NCI-H510A (cell line): Measurements from ENCODE around the gene KCNK5.

Experiments used
- DNase-seq: peaks from one replicate; lab custom pipeline; 2025; lab: John Stamatoyannopoulos, UW

The KCNK5 gene

GRCh38 chr6:39240155-39240757 lies 11.0 kb upstream of the KCNK5 start:
- DNase-seq, result no peak

GRCh38 chr6:39239527-39240154 lies 10.4 kb upstream of the KCNK5 start:
- no peak for DNase-seq

- DNase-seq, result no peak
Observed at GRCh38 chr6:39236742-39237141, 7.5 kb upstream of the KCNK5 start.

- no peak for DNase-seq
Observed at GRCh38 chr6:39233333-39233732, 4.1 kb upstream of the KCNK5 start.

GRCh38 chr6:39231521-39232243 lies 2.4 kb upstream of the KCNK5 start:
- no peak for DNase-seq

- DNase-seq, result no peak
Observed at GRCh38 chr6:39230654-39231035, 1.4 kb upstream of the KCNK5 start.

GRCh38 chr6:39228111-39228971 lies 934 bp downstream of the KCNK5 start:
- DNase-seq, result no peak

- DNase-seq, result no peak
Observed at GRCh38 chr6:39227476-39227875, 1.8 kb downstream of the KCNK5 start.

- no peak for DNase-seq
Observed at GRCh38 chr6:39226639-39227329, 2.5 kb downstream of the KCNK5 start.

GRCh38 chr6:39225946-39226437 lies 3.3 kb downstream of the KCNK5 start:
- no peak for DNase-seq

- DNase-seq, result peak; percentile 54
Observed at GRCh38 chr6:39225543-39225942, 3.7 kb downstream of the KCNK5 start.

GRCh38 chr6:39224523-39225182 lies 4.6 kb downstream of the KCNK5 start:
- no peak for DNase-seq

- DNase-seq, result peak; percentile 44
Observed at GRCh38 chr6:39224011-39224410, 5.3 kb downstream of the KCNK5 start.

- DNase-seq, result no peak
Observed at GRCh38 chr6:39223555-39223954, 5.7 kb downstream of the KCNK5 start.

GRCh38 chr6:39223061-39223460 lies 6.2 kb downstream of the KCNK5 start:
- DNase-seq, result no peak

- no peak for DNase-seq
Observed at GRCh38 chr6:39221779-39222641, 7.3 kb downstream of the KCNK5 start.

GRCh38 chr6:39221115-39221514 lies 8.2 kb downstream of the KCNK5 start:
- DNase-seq, result no peak

GRCh38 chr6:39218868-39219567 lies 10.3 kb downstream of the KCNK5 start:
- DNase-seq, result no peak

GRCh38 chr6:39217177-39217864 lies 12.0 kb downstream of the KCNK5 start:
- no peak for DNase-seq
